ENCODE measurements around the gene VSX1. TPM values are rescaled to one million over a fixed set of nuclear protein-coding genes. Genes with fewer than 3 reads are reported as not detected.

VSX1 gene
- total RNA-seq, 1 donor from 2014 or later: 0.10 TPM

- peak; percentile 57 for DNase-seq
Observed at GRCh38 chr20:25065625-25066338, 16.2 kb downstream of the VSX1 start.

DNA sequence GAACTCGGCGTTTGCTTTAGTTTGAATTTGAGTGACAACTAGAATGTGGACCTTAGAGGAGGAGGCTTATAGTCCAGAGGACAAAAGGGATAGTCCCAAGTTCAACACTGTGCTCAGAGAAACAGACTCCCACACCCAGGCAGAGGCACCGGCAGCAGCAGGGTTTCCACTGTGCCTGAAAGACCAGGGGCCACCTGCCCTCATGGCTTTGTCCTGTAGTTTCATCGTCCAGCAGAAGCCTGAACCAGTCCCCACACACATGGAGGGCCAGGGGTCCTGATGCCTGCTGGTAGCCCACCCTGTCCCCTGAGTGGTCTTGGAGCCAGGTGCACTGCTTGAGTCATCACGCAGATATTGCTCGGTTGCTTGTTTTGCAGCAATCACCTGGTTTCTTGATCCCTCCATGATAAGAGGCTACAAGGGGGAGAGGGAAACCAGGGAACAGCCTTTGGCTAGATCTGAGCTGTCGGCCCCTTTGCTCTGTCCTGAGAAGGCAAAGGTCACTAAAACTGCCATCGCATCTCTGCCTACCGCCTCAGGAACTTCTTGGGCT, 16.8 kb downstream of the VSX1 start:
- no peak for DNase-seq

DNA sequence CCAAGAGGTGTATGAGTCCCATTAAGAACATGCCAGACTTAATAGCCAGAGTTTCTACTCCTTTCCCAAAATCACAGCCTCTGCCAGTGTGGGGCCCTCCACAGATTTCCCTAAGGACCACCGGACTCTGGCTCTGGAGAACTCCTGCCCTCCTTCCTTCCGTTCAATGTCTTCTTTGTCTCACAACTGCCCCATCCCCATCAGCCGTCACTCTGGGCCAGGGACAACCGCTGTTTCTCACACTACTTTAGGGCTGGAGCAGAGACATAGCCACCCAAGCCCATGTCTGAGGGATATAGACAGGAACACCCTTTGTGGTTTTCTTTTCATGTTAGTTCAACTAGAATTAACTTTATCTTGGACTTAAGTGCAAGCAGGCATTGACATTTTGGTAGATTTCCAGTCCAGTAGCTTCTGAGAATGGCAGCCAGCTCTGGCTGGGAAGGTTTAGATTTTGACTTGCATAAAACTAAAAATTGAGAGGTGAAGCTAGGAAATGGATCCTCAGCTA, 17.3 kb downstream of the VSX1 start:
- DNase-seq: no peak

DNA sequence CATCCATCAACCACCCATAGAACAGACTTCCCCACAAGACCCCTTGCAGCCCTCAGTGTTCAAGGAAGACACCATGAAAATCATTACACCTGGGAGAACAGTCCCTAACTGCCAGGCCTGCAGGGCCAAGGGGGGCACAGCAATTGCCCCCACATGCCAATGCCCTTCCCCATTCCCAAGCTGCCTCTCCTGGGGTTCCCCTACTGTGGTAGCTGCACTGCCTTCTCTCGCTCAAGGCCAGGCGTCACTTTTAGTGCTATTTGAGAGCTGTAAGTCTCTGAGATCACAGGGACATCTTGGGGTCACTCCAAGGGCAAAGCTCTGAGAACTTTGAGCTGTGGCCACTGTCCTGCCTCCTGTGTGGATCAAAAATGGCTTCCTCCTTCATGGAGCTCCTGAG, 18.0 kb downstream of the VSX1 start:
- no peak for DNase-seq

GRCh38 chr20:25063546-25063945, 18.4 kb downstream of the VSX1 start:
- DNase-seq: no peak

DNA sequence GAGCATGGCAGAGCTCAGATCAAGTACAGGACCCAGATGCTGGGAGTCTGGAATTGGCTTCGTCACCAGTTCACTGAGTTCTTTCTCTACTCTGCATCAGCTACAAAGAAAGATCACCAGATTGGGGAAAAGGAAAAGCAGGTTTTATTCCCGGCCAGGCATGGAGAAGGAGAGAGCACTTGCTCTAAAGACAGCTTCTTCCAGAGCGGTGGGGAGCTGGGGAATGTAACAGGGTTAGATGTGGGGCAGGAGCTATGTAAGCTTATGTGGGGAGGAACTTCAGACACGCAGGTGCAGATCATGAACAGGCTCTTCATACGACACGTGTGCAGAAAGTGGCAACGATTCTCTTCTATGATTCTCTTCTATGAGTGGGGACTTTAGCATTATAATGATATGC, 19.1 kb downstream of the VSX1 start:
- DNase-seq: no peak

DNA sequence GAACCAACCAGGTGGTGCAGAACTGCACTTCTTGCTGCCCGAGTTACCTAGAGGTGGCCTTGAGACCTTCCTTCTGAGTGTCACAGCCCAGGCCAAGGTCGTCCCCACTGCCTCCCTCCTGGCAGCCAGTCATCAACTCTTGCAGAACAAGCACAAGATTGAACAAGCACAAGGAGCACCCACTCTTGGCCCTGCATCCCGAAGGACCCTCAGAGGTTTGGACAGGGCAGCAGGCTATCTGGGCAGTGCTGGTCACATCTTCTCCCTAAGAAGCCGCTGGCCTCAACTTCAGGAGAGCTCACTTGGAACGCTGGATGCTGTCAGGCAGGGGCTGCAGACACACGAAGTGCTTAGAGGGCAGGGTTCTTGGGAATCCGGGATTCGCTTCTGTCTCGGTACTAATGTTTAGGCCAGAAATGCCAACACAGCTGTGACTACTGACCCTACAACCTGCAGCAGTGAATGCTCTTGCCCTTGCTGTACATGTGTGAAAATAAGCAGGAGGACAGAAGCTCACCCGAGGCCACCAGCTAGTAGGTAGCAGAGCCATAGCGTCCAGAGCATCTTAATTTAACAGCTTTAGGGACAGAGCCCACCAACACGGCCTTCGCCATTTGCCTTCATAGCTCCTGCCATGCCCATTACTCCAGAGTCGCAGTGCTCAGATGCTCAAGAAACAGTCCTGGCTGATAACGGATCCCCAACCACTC, 20.0 kb downstream of the VSX1 start:
- DNase-seq: no peak

DNA sequence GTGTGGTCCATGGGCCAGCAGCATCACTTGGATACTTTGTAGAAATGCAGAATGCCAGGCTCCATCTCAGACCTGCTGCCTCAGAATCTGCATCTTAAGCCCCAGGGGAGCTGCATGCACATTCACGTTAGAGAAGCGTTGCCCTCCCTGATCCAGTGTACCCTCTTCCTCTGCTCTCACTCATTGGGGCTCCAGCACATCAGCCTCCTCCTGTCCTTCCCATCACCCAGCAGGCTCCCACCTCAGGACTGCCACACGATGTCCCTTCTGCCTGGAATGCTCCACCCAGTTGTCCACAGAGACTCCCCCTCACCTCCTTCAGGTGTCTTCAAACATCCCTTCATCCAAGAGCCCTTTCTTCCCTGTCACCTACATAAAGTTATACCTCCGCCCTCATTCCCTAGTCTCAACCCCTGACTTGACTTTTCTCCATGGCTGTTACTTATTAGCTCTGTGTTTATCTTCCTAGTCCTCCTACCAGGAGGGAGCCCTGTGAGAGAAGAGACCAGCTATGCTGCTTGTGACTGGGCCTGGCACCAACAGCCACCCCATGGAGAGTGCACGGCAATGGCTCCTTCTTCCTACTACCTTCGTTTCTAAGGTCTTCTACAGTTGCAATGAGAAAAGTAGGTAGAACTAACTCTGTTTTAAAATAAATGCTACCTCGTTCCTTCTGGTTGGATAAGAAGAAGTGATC, 20.7 kb downstream of the VSX1 start:
- no peak for DNase-seq

DNA sequence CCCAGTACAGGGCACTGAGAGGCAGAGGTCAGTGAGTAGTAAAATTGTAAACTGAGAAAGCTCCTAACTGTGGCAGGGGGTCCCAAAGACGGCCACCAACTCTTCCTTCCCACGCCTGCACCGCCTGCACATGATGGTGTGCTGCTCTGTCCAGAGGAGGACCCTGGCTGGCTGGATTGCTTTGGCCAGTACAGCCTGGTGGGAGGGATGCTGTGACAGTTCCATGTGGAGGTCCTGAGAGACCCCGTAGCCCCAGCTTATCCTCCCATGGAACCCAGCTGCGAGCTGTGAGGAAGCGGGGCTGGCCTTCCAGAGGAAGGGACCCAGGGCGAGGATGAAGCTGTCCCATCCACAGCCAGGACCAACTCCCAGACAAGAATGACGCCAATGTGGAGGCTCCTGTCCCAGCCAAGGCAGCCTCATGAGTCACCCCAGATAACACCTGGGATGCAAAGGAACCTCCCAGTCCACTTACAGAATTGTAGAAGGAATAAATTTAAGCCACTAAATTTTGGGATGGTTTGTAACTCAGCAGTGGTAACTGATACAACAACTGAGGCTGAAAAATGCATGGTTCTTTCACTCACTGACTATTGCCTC, 22.0 kb downstream of the VSX1 start:
- DNase-seq: no peak

GRCh38 chr20:25058847-25059810, 22.8 kb downstream of the VSX1 start:
- DNase-seq: peak; percentile 37

GRCh38 chr20:25058051-25058846, 23.7 kb downstream of the VSX1 start, which contains the start of gene ACSS1:
TSS of gene ACSS1 (minus strand) at chr20:25058139. CDS start at chr20:25058102, 37 bp downstream.
- DNase-seq: no peak

GRCh38 chr20:25057234-25058050, 24.5 kb downstream of the VSX1 start:
- DNase-seq: no peak

- DNase-seq: no peak
Observed at GRCh38 chr20:25056690-25057233, 25.2 kb downstream of the VSX1 start.

GRCh38 chr20:25055711-25056495, 26.0 kb downstream of the VSX1 start:
- no peak for DNase-seq

DNA sequence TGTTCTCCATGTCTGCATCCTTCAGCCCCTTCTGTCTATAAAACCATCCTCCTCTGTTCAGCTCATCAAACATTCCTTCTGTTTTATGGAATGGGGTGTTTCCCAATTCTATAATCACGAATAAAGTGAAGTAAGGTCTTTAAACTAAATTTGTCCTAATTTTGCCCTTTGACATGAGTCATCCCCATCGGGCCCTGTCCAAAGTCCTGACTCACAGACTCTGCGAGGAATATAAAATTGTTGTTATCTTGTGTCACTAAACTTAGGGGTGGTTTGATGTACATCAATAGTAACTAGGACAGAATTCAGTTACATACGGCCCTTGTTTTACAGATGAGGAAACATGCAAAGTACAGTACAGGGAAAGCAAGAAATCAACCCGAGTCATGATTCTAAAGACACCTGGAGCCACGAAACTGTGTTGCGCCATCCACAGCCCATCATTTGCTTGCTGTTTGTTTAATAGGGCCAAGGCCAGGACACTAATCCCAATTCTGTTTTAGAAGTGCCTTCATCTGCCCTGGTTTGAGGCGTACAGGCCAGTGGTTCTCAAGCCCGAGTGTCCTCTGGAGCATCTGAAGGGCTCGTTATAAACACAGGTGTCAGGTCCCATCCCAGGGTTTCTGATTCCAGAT, 26.8 kb downstream of the VSX1 start:
- DNase-seq: no peak

GRCh38 chr20:25054096-25054820, 27.7 kb downstream of the VSX1 start:
- no peak for DNase-seq
